GM12875 (cell line): Measurements from ENCODE around the gene B3GNT9.

Source experiments
- H3K4me3 ChIP-seq: one replicate; pipeline ENCODE4 v1.5.1; 2011; ENCODE audit warnings: low read depth, low read length, control low read depth
- TF ChIP-seq, protein P1 (sequence below): IDR thresholded peaks from 2 replicates; pipeline ENCODE4 v1.5.1; 2011; ENCODE audit warnings: low read depth, mild to moderate bottlenecking, control low read depth, inconsistent platforms, low read length, moderate library complexity, borderline replicate concordance; ENCODE audit not compliant: insufficient read depth

Gene B3GNT9

DNA sequence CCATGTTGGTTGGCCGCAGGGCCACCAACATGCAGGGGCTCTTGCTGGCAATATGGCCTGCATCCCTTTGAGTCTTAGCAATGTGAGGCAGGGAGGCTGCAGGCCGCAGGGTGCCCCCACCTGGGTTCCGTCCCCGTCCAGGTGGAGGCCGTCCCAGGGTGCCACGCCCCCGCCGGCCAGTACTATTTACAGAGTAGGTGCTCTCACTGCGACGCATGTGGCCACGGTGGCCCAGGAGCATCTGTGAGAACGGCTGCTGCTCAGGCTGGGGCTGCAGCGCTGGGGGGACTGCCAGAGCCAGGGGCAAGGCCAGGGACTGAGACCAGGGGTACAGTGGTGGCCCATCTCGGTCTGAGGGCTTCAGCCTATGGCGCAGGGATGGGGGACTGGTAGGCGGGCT, 29.4 kb upstream of the B3GNT9 start:
- TF ChIP-seq, protein P1, sequence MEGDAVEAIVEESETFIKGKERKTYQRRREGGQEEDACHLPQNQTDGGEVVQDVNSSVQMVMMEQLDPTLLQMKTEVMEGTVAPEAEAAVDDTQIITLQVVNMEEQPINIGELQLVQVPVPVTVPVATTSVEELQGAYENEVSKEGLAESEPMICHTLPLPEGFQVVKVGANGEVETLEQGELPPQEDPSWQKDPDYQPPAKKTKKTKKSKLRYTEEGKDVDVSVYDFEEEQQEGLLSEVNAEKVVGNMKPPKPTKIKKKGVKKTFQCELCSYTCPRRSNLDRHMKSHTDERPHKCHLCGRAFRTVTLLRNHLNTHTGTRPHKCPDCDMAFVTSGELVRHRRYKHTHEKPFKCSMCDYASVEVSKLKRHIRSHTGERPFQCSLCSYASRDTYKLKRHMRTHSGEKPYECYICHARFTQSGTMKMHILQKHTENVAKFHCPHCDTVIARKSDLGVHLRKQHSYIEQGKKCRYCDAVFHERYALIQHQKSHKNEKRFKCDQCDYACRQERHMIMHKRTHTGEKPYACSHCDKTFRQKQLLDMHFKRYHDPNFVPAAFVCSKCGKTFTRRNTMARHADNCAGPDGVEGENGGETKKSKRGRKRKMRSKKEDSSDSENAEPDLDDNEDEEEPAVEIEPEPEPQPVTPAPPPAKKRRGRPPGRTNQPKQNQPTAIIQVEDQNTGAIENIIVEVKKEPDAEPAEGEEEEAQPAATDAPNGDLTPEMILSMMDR = no peak
- no peak overlapping the region for H3K4me3 ChIP-seq

DNA sequence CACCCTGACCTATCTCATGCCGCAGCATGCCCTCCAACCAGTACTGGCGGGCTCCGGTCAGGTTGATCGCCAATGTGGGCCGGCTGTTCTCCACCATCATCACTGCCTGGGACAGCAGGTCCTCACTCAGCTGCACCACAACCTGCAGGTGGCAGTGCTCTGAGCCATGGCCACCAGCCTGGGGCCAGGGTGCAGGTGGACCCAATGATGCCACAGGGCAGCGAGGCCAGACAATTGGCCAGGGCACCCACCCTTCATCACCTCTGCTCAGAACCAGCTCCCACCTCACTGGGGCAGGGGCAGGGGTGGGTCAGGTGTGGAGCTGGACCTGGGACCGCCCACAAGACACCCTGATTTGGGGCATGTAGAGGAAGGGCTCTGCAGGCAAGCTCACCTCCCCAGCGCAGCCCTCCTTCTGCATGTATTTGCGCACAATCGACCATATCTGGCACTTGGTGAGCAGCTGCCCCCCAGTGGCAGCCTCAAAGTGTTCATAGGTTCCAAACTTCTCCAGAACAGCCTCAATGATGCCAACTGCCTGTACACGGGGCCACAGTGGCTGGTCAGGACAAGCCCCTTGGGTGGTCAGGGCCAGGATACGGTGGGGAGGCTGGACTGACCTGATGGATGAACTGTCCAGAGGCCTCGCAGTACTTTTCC, 28.8 kb upstream of the B3GNT9 start:
- H3K4me3 ChIP-seq = no peak overlapping the region
- TF ChIP-seq, protein P1 = peak; percentile 21; the same call in 1 of the 2 replicates

DNA sequence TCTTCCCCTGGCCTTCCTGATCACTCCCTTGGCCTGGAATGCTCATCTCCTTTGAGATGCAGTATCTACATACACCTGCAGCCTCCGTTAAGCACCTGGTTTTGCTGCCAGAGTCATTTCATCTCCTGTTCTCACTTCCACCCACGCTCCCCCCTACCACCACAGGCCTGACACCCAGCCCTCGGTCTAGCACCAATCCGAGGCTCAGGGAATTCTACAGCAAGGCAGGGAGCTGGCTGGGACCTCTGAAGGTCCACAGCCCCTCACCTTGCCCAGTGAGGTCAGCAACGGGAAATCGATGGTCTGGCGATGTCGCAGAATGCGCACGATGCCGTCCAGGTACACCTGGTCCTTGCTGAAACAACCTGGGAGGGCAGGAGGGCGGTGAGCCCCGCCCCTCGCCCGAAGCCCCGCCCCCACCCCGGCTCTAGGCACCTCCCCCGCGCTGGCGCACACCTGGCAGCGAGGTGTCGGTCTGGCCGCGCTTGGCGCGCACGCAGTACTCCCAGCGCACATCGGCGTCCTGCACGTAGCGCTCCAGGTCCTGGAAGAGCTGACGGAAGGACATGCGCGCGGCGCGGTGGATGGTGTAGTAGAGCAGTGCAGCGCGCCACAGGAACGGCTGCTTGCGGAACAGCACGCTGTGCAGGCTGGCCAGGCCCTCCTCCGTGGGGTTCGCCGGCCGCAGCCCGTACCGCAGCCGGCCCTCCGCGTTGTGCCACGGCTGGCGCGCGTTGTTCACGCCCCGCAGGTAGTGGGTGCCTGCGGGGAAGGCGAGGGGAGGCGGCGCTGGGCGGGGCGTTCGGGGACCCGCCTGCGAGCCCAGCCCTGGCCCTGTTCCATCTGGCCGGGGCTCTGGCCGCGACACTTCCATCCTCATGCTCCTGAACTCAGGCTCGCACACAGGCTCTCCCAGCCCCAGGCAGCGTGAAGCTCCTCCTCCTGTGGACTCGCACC, 27.2 kb upstream of the B3GNT9 start:
- TF ChIP-seq, protein P1 = no peak
- no peak overlapping the region for H3K4me3 ChIP-seq

DNA sequence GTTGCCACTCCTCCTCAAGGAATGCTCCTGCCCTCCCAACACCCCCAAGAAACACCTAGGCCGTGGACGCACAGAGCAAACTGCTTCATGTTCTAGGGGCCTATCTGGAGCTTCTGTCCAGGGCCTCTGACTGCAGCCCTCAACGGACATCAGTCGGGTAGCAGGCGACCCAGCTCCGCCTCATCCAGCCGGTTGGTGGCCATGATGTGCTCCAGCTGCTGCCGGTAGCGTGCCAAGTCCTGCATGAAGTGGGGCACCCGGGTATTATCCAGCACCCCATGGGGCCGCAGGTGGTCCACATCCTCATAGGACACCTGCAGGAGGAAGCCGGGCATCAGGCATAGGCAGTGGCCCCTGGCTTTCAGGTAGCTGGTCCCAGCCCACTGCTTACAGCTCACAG, 25.9 kb upstream of the B3GNT9 start:
- no peak overlapping the region for H3K4me3 ChIP-seq
- TF ChIP-seq, protein P1 = no peak

DNA sequence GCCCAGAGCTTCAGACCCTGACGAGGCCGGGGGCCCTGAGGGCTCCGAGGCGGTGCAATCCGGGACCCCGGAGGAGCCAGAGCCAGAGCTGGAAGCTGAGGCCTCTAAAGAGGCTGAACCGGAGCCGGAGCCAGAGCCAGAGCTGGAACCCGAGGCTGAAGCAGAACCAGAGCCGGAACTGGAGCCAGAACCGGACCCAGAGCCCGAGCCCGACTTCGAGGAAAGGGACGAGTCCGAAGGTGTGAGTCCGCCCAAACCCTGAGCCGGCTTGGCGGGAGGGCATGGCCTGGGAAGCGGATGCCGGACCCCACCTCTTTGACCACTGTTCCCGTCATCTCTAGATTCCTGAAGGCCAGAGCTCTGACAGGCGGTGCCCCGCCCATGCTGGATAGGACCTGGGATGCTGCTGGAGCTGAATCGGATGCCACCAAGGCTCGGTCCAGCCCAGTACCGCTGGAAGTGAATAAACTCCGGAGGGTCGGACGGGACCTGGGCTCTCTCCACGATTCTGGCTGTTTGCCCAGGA, 24.0 kb upstream of the B3GNT9 start:
- no peak overlapping the region for H3K4me3 ChIP-seq
- TF ChIP-seq, protein P1 = no peak

DNA sequence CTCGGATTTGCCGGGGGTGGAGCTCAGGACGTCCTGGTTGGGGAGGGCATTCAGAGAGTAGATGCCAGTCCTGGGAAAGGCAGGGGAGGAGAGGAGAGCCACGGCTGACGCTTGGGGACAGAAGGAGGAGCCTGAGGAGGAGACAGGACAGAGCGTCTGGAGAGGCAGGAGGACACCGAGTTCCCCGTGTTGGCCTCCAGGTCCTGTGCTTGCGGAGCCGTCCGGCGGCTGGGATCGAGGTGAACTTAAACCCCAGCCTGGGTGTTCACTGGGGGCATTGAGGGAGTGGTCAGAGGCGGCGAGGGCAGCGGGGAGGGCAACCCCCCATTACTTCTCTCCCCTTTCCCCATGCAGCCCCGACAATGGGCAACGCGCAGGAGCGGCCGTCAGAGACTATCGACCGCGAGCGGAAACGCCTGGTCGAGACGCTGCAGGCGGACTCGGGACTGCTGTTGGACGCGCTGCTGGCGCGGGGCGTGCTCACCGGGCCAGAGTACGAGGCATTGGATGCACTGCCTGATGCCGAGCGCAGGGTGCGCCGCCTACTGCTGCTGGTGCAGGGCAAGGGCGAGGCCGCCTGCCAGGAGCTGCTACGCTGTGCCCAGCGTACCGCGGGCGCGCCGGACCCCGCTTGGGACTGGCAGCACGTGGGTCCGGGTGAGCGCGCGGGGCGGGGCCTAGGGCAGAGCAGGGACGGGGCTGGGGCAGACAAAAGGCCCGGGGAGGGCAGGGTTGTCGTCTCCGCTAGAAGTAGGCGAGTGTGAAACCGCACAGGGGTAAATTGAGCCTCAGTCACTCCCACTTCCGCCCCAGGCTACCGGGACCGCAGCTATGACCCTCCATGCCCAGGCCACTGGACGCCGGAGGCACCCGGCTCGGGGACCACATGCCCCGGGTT, 23.3 kb upstream of the B3GNT9 start:
- TF ChIP-seq, protein P1 = peak; percentile 16; the same call in 1 of the 2 replicates
- H3K4me3 ChIP-seq = peak overlapping the region; percentile 40
